ENCODE measurements around the gene MAP2K3.

The MAP2K3 gene

GRCh38 chr17:21354796-21355385 is 70.4 kb downstream of the MAP2K3 start:
- no peak for DNase-seq

DNA sequence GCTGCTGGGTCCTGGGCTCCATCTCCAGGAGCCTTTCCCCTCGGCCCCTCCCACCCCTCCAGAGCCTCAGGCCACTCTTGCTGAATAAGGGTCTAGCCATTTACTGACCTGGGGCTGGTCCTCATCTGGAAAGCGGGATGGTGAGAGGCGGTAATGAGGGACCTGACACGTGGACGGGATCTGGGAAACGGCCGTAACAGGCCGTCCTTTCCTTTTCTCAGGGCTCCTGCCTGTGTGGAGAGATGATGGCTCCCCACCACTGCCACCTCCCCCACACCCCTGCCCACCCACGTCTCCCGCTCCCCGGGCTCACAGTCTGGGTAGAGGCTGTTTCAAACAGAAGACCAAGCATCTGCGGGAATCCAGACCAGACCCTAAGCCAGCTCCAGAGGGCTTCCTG is 71.1 kb downstream of the MAP2K3 start:
- no peak for DNase-seq

DNA sequence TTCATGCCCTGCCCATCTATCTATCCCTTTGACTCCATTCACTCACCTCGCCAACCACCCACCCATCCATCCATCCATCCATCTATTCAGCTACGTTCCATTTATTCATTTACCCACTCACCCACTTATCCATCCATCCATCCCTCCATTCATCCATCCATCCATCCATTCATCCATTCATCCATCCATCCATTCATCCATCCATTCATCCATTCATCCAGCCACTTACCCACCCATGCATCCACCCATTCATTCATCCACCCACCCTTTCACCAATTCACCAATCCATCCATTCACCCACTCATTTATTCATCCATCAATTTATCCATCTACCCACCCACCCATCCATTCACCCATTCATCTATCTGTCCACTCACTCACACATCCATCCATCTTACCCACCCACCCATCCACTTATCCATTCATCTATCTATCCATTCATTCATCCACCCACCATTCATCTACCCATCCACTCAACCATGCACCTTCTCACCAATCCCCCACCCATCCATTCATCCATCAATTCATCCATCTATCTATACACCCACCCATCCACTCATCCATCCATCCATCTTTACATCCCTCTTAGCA is 72.1 kb downstream of the MAP2K3 start:
- DNase-seq, result no peak

DNA sequence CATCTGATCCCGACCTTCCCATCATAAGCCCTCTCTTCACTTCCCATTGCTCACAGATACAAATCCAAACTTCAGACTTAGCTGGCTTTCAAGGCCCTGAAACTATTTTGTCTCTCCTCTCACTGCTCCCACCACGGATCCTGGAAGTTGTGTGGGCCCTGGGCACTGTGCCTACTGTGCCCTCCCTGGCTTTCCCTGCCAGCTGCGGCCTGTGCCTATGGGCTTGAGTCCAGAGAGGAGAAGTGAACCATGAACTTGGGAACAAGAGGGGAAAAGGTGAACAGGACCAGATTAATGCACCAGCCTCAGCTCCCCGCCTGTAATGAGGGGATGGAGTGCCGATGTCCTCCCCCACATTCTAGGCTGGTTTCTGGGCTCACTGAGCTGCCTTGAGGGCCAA is 72.8 kb downstream of the MAP2K3 start:
- no peak for DNase-seq

DNA sequence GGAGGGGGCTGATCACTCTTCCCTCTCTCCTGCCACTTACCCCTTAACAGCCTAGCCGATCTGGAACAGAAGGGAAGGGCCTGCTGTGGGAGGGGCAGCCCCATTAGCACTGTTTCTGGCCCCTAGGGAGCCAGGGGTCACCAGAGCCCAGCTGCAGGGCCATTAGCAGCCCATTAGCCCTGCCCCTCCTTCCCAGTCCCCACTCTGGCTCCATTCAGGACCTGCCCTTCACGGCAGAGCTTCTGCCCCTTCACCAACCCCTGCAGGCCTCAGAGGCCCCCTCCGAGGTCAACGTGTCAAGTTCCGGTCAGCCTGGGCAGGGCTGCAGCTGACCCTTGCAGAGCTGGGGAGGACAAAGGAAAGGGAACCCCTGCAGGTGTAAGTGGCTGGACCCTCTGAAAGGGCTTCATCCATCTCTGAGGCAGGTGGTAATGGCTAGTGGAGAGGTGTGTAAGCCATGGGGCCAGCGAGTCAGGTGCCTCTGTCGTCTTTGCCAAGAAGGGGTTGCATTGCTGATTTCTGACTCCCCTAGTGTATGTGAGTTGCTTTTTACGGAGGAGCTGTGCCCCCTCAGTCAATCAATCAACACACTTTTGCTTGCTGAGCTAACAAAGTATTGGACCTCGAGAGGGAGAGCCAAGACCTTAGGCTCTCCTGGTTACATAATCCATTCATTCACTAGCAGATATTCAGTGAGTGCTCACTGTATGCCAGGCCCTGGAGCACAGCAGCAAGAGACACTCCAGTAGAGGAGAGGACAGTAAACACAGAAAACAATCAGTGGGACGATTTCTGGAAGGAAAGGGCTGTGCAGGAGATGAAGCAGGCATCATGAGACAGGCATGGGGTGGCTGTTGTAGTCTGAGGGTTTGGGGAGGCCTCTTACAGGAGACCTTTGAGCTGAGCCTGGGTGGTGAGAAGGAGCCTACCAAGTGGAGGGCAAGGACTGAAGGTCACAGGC is 73.5 kb downstream of the MAP2K3 start:
- DNase-seq, result no peak

DNA sequence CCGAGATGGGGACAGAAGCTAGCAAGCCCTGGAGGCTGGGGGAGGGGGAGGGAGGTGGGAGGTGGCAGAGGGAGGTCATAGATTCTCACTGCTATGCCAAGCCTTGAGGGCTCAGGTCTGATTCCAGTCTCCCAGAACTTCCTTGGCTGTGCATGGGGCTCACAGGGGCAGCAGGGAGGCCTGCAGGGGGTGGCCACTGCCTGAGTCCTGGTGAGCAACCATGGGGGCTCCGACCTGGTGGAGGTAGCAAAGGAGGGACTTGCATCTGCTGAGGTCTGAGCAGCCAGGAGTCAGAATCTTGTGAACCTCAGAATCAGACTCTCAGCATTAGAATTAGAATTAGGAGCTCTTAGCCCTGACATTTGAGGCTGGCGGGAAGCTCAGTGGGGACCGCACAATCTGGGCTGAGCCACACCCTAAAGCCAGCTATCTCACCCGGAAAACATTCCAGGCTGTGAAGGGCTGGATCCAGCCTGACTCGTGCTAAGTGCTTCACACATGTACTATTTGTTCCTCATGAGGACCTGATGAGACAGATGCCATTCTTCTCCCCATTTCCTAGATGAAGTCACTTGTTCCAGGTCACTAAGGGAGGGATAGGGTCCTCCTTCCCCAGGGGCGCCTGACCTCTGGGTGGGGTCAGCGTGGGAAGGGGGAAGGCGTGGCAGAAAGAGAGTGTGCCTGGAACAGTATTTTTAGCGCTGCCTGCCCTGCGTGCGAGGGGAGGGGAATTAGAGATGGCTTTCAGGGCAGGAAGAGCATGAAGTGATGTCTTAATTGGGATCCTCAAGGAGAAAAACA is 74.4 kb downstream of the MAP2K3 start:
- DNase-seq, result no peak

DNA sequence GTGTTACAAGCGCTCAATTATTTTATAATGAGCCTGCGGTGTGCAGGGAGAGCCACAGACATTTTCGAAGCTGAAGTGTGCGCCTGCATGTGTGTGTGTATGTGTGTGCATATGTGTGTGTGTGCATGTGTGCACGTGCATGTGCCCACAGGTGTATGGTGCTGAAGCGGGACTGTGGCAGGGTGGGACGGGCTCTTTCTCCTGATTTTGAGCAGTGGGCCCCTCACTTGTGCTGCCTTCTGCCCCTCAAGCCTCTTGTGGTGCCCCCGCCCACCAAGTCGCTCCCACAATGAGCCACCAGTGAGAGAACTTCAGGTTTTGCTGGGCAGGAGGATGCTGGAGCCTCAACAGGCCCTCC is 75.0 kb downstream of the MAP2K3 start:
- DNase-seq, result no peak

DNA sequence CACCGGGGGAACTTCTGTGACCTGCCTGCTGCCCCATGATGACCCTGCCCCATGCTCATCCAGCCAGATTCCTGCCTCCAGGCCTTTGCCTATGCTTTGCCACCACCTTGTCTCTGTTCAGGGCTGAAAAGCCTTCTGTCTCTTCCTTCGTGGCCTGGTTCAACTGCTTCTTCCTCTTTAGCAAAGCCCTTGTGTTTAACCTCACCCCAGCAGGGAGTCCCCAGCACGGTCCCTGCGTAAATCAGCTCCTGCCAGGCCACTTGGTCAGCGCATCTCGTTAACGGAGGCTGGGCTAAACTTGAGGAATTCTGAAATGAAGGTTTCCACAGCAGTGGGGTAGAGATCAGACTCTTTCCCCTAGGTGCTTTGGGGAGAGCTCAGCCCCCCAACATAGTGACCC is 75.5 kb downstream of the MAP2K3 start:
- DNase-seq, result no peak

GRCh38 chr17:21361020-21361809 is 76.7 kb downstream of the MAP2K3 start:
- DNase-seq, result no peak

GRCh38 chr17:21362331-21362931 is 77.9 kb downstream of the MAP2K3 start:
- no peak for DNase-seq

DNA sequence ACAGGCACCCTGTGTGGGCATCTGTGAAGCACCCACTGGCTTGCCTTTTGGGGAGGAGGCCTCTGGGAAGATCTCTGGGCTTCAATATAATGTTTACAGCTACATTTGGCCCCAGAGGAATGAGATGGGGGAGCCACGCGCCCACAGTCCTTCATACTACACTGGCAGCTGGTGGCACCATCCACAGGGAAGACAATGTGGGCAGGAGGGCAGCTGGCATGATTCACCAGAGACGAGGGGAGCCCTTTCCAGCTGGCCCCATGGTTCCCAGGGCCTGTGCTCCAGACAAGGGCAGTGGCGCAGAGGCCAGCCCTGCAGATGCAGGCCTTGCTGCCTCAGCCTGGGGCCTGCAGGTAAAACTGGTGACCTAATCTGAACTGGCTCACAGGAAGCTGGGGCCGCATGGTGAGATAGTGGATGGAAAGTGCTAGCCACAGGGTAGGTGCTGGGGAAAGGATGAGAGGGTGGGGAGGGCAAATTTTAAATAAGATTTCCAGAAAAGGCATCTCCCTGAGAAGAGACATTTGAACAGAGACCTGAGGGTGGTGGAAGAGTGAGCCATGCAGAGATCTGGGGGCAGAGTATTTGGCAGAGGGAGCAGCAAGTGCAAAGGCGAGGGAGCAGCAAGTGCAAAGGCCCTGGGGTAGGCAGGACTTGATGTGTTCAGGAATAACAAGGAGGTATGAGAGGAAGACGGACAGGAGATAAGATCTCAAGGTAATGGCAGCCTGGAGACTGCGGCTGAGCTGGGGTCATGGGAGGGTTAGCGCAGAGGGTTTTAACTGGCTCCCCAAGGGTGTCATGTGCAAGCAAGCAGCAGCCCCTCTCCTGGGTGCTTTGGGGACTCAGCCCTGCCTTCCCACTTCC is 79.5 kb downstream of the MAP2K3 start:
- DNase-seq, result no peak
